K562 (cell line): ENCODE data around the gene PDE11A. TPM values are rescaled to one million over a fixed set of nuclear protein-coding genes. Genes with fewer than 3 reads are reported as not detected.

Source experiments
- ATAC-seq: fragments of 200-7000 bp; cut with Tn5 transposase; 3 replicates; pipeline ENCODE4 v1.9.1; 2020; ENCODE audit warnings: moderate library complexity
- BruUV-seq: library from RNA; stranded (reverse); fragments of 400-500 nt; replicated peaks from 2 replicates; lab custom pipeline; 2021; lab: Mats Ljungman, UMichigan
- CTCF ChIA-PET: fragments of 300-600 bp; formaldehyde crosslinking; extraction: SDS; loops from one replicate; lab custom pipeline; 2021; ENCODE audit warnings: low intra/inter-chr PET ratio; lab: Yijun Ruan, JAX
- POLR2A ChIA-PET: fragments of 300-600, 350-650 bp; sonication (Branson Sonifier 250); formaldehyde crosslinking; extraction: SDS; loops from one replicate; lab custom pipeline; 2021; ENCODE audit warnings: antibody characterized with exemption, inconsistent platforms; lab: Yijun Ruan, JAX
- DNase-seq, 4 experiments: peaks; one replicate each; pipeline versions ENCODE4 v3.0.0 to v3.0.0-alpha.2; 2011 to 2018; ENCODE audit warnings: low spot score in 3 of 4, mixed read lengths in 3 of 4; ENCODE audit errors: extremely low read depth in 1 of 4
- FAIRE-seq: peaks from 2 replicates; lab custom pipeline; 2011; peaks lifted over from hg19 to GRCh38; lab: Jason Lieb, UNC
- H2AFZ ChIP-seq: 2 replicates; pipeline ENCODE4 v1.6.0; 2011; ENCODE audit warnings: low read depth, low read length, control low read depth, inconsistent platforms
- H3K27ac ChIP-seq: fragments of 200-600 bp; 3 replicates; pipeline ENCODE4 v1.8.0; 2011; ENCODE audit warnings: low read depth, mild to moderate bottlenecking, control low read depth, inconsistent platforms, low read length, moderate library complexity, mixed read lengths; ENCODE audit errors: extremely low read depth
- H3K27me3 ChIP-seq, 2 experiments: fragments of 300-600 bp in 1 of 2; 2 replicates in 1 of 2; 3 replicates in 1 of 2; pipeline versions ENCODE4 v1.6.0 to v1.8.0; 2011; ENCODE audit warnings: inconsistent platforms in 2 of 2, low read length in 2 of 2, mild to moderate bottlenecking in 1 of 2, mixed read lengths in 1 of 2, moderate library complexity in 1 of 2; ENCODE audit not compliant: control insufficient read depth in 2 of 2, insufficient read depth in 2 of 2
- H3K36me3 ChIP-seq: fragments of 300-600 bp; 3 replicates; pipeline ENCODE4 v1.8.0; 2011; ENCODE audit warnings: mild to moderate bottlenecking, low read length, inconsistent platforms; ENCODE audit not compliant: control insufficient read depth, insufficient read depth
- H3K4me1 ChIP-seq, 2 experiments: fragments of 200-600 bp in 1 of 2; replicated peaks in 1 of 2; 2 replicates in 1 of 2; 3 replicates in 1 of 2; pipeline versions ENCODE4 v1.5.1 to v1.8.0; 2011; ENCODE audit warnings: inconsistent platforms in 2 of 2, low read length in 2 of 2, mild to moderate bottlenecking in 1 of 2, mixed read lengths in 1 of 2, moderate library complexity in 1 of 2; ENCODE audit not compliant: control insufficient read depth in 2 of 2, insufficient read depth in 2 of 2
- H3K4me2 ChIP-seq: 2 replicates; pipeline ENCODE4 v1.6.1; 2011; ENCODE audit warnings: low read length, control low read depth, inconsistent platforms, mixed read lengths; ENCODE audit not compliant: insufficient read depth
- H3K4me3 ChIP-seq: fragments of 200-600 bp; sonication (generic), shearing (Covaris generic); 2 replicates; pipeline ENCODE4 v1.5.1; 2016; ENCODE audit warnings: control low read depth, inconsistent platforms
- H3K79me2 ChIP-seq: fragments of 200-600 bp; 3 replicates; pipeline ENCODE4 v1.8.0; 2011; ENCODE audit warnings: low read length, inconsistent platforms; ENCODE audit not compliant: control insufficient read depth, insufficient read depth
- H3K9ac ChIP-seq, 2 experiments: 2 replicates each; pipeline versions ENCODE4 v1.6.0 to v1.6.1; 2011; ENCODE audit warnings: low read depth in 2 of 2, low read length in 2 of 2, control low read depth in 1 of 2, inconsistent platforms in 1 of 2, mild to moderate bottlenecking in 1 of 2, mixed read lengths in 1 of 2; ENCODE audit not compliant: insufficient read depth in 1 of 2
- H3K9me1 ChIP-seq: one replicate; pipeline ENCODE4 v1.6.0; 2011; ENCODE audit warnings: inconsistent platforms, mild to moderate bottlenecking, low read length, moderate library complexity; ENCODE audit not compliant: control insufficient read depth, insufficient read depth
- H3K9me3 ChIP-seq: replicated peaks from 2 replicates; pipeline ENCODE4 v1.5.1; 2011; ENCODE audit warnings: low read depth, low read length, inconsistent platforms; ENCODE audit not compliant: control insufficient read depth, insufficient read depth
- H4K20me1 ChIP-seq: replicated peaks from 2 replicates; pipeline ENCODE4 v1.6.1; 2011; ENCODE audit warnings: low read length, inconsistent platforms, mixed read lengths; ENCODE audit not compliant: control insufficient read depth, insufficient read depth
- CCNT2 ChIP-seq: IDR thresholded peaks from 2 replicates; pipeline ENCODE4 v1.6.1; 2011; ENCODE audit warnings: borderline replicate concordance, low read depth, mild to moderate bottlenecking, moderate library complexity, mixed read lengths, low read length; ENCODE audit not compliant: insufficient read length; ENCODE audit errors: extremely low read depth
- ETV6 ChIP-seq, 3 experiments: fragments of 150-350 bp in 1 of 3; sonication (generic) in 1 of 3; formaldehyde crosslinking in 1 of 3; IDR thresholded peaks; 2 replicates each; pipeline versions ENCODE4 v1.6.1 to v1.8.0; 2014 to 2022; ENCODE audit warnings: borderline replicate concordance in 2 of 3, low read depth in 2 of 3, antibody characterized with exemption in 1 of 3, low read length in 1 of 3, mild to moderate bottlenecking in 1 of 3, missing genetic modification reagents in 1 of 3
- GATAD2B ChIP-seq: fragments of 450-650 bp; IDR thresholded peaks from 2 replicates; pipeline ENCODE4 v1.6.1; 2017; ENCODE audit warnings: mild to moderate bottlenecking, borderline replicate concordance
- MAFG ChIP-seq: fragments of 450-650 bp; conservative IDR thresholded peaks from 2 replicates; pipeline ENCODE4 v1.6.1; 2016; ENCODE audit warnings: missing genetic modification characterization, missing compliant biosample characterization
- MAFK ChIP-seq: IDR thresholded peaks from 2 replicates; pipeline ENCODE4 v1.6.1; 2011; ENCODE audit warnings: low read length, improper control_type of control experiment
- PHF20 ChIP-seq: fragments of 450-650 bp; IDR thresholded peaks from 2 replicates; pipeline ENCODE4 v1.6.1; 2018; ENCODE audit not compliant: partially characterized antibody
- POLR2H ChIP-seq: IDR thresholded peaks from 2 replicates; pipeline ENCODE4 v1.6.1; 2016; ENCODE audit warnings: missing genetic modification characterization, low read depth, mild to moderate bottlenecking, control low read depth, missing compliant biosample characterization, moderate library complexity
- RAD21 ChIP-seq, 2 experiments: fragments of 250-450 bp in 1 of 2; fragments of 450-650 bp in 1 of 2; sonication (Bioruptor Pico) in 1 of 2; formaldehyde crosslinking in 1 of 2; IDR thresholded peaks in 1 of 2; conservative IDR thresholded peaks in 1 of 2; 2 replicates each; pipeline versions ENCODE4 v1.4.0 to v1.8.0; 2020 to 2022; ENCODE audit warnings: mild to moderate bottlenecking in 2 of 2, moderate library complexity in 1 of 2
- SMC3 ChIP-seq: conservative IDR thresholded peaks from 2 replicates; pipeline ENCODE4 v1.6.1; 2011; ENCODE audit warnings: low read depth, low read length, improper control_type of control experiment; ENCODE audit not compliant: insufficient read depth
- TEAD4 ChIP-seq, 2 experiments: sonication (generic) in 1 of 2; formaldehyde crosslinking in 1 of 2; IDR thresholded peaks; 2 replicates each; pipeline versions ENCODE4 v1.6.1 to v1.8.0; 2012 to 2022; ENCODE audit warnings: borderline replicate concordance in 1 of 2, inconsistent platforms in 1 of 2, low read length in 1 of 2, mild to moderate bottlenecking in 1 of 2, missing genetic modification reagents in 1 of 2
- ZNF316 ChIP-seq: fragments of 450-650 bp; IDR thresholded peaks from 2 replicates; pipeline ENCODE4 v1.6.1; 2016
- WGBS: fragments of 100-300 bp; shearing (Covaris generic); methylation state at CpG from one replicate; pipeline ENCODE4 v1.1.6; 2016; ENCODE audit warnings: low coverage, mixed read lengths; ENCODE audit not compliant: insufficient coverage; ENCODE audit errors: missing lambda C conversion rate; 5-methylcytosine and 5-hydroxymethylcytosine counted together
- in situ Hi-C: fragments of 300-500 bp; cut with MboI; formaldehyde crosslinking; loops from 4 replicates; pipeline ENCODE4 v1.15.0; 2018; ENCODE audit warnings: inconsistent platforms, mixed read lengths
- intact Hi-C: fragments of 100-400 bp; cut with micrococcal nuclease; formaldehyde crosslinking; loops from 2 replicates; pipeline ENCODE4 v1.14.2; 2022
- polyA plus RNA-seq, 8 experiments: library from polyadenylated mRNA; depleted of rRNA in 4 of 8; stranded (reverse) in 5 of 8; unstranded in 3 of 8; fragments of >200 nt; fragmentation: Nextera tagmentation in 2 of 8; fragmentation: Illumina TruSeq in 1 of 8; extraction: Ambion mirVana in 2 of 8; extraction: Trizol in 1 of 8; gene quantifications; 2 replicates each; pipeline versions ENCODE4 v1.2.1 to v1.2.3, GENCODE V29; 2011 to 2014; ENCODE audit warnings: inconsistent platforms in 1 of 8, missing spikeins in 1 of 8
- total RNA-seq, 7 experiments: library from RNA; depleted of rRNA in 6 of 7; stranded (reverse); fragments of >200 nt in 6 of 7; fragmentation: Illumina TruSeq in 2 of 7; extraction: Trizol in 2 of 7; gene quantifications; 2 replicates each; pipeline versions ENCODE4 v1.2.1 to v1.2.3, GENCODE V29; 2011 to 2021; ENCODE audit warnings: low replicate concordance in 1 of 7
- TF ChIP-seq, protein P1 (sequence below): sonication (generic); formaldehyde crosslinking; IDR thresholded peaks from 2 replicates; pipeline ENCODE4 v1.9.0; 2022; ENCODE audit warnings: mild to moderate bottlenecking, missing genetic modification reagents
- TF ChIP-seq, protein P2 (sequence below), 3 experiments: IDR thresholded peaks in 2 of 3; conservative IDR thresholded peaks in 1 of 3; 2 replicates each; pipeline ENCODE4 v1.5.1; 2011 to 2012; ENCODE audit warnings: low read length in 3 of 3, mild to moderate bottlenecking in 3 of 3, control low read depth in 2 of 3, improper control_type of control experiment in 1 of 3, inconsistent platforms in 1 of 3, low read depth in 1 of 3, mixed read lengths in 1 of 3, moderate library complexity in 1 of 3; ENCODE audit not compliant: insufficient read depth in 2 of 3
- TF ChIP-seq, protein P3 (sequence below), 2 experiments: fragments of 450-650 bp; conservative IDR thresholded peaks; 2 replicates each; pipeline ENCODE4 v1.6.1; 2017; ENCODE audit warnings: mild to moderate bottlenecking in 2 of 2, moderate library complexity in 2 of 2

The PDE11A gene
- total and polyA plus RNA-seq, 9 of the 15 experiments (the other 6 are each of a cell fraction or from before 2014, with no cell fraction given): 3.2 to 22.1 (median 5.7) TPM

DNA sequence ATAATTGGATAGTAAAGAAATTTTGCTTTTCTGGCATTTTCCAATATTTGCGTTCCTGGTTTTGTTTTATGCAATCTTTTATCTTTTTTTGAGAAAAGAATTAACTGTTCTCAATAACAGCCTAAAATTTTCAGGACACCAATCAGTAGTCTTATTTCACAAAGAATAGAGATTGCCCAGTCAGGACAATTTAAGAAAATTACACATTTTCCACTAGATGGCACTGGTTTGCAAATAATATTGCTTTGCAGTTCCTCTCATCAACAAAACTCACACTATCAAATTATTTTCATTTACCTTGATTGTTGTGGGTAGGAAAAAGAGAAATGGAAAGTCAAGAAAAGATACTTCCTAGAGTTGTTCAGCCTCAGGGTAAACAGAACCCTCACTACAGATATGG, 37.2 kb upstream of the PDE11A start:
- Histone ChIP-seq H3K9me1 (no peaks in the 10 kb centered on the region), H2AFZ (no peak overlapping the region), H3K27ac (no peak overlapping the region), H3K9me3 (no peaks in the 10 kb centered on the region), H3K4me1 (peaks cover 10 to 16% of the 10 kb centered on the region in 2 experiments; a peak in 3 of 5 replicates), H3K27me3 (no peaks in the 10 kb centered on the region; a peak in 1 of 5 replicates), H3K36me3 (no peaks in the 10 kb centered on the region), H3K9ac (no peak overlapping the region), H4K20me1 (no peaks in the 10 kb centered on the region), H3K4me3 (no peak overlapping the region), H3K79me2 (peaks cover 16% of the 10 kb centered on the region; the same call in 2 of the 3 replicates), H3K4me2 (no peak overlapping the region)
- BruUV-seq: no TSS peak
- peak; percentile 77 for FAIRE-seq
- in situ Hi-C loops (loop anchor here (5.0 to 10.0 kb wide), 2 partner anchors 307 to 805 kb away; no protein-coding TSS in a partner anchor), intact Hi-C loops (loop anchor here (5.0 kb wide), 6 partner anchors 97 to 1642 kb away; partner anchors contain the start of gene FKBP7)
- CTCF ChIA-PET: interaction anchor here (0.6 to 1.2 kb wide), 3 partner anchors 99 to 652 kb away, joined by 3 to 6 read pairs (median 4); no protein-coding TSS in a partner anchor
- DNase-seq: peak; percentile 29 to 58 (median 44)
- POLR2A ChIA-PET: no interaction called here
- ATAC-seq: 0 out of 3 replicates have a peak, but pooled peaks have one; percentile 12
- WGBS: 4% methylated on average over 1 of the region's 1 CpG
- TF ChIP-seq ETV6 (IDR thresholded peaks at IDR 0.05; ENCODE audit: borderline replicate concordance in 1 of 2, low read depth in 2 of 2, low read length in 1 of 2): no peak
- TF ChIP-seq ETV6 (CRISPR knock-in tag; IDR thresholded peaks at IDR 0.05; ENCODE audit: borderline replicate concordance): no peak
- TF ChIP-seq, protein P1, sequence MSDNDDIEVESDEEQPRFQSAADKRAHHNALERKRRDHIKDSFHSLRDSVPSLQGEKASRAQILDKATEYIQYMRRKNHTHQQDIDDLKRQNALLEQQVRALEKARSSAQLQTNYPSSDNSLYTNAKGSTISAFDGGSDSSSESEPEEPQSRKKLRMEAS (CRISPR knock-in tag): no peak
- TF ChIP-seq MAFK: peak; percentile 39; the same call in 1 of the 2 replicates
- TF ChIP-seq TEAD4 (IDR thresholded peaks at IDR 0.05; ENCODE audit: low read length): peak; percentile 25; the same call in 1 of the 2 replicates
- no peak for TF ChIP-seq TEAD4 (CRISPR knock-in tag; IDR thresholded peaks at IDR 0.05; ENCODE audit: borderline replicate concordance)
- TF ChIP-seq POLR2H (tag): 0 out of 2 replicates have a peak, but pooled peaks have one; percentile 40
- peak; percentile 62 for TF ChIP-seq MAFG
- no peak for TF ChIP-seq PHF20
- TF ChIP-seq, protein P2, sequence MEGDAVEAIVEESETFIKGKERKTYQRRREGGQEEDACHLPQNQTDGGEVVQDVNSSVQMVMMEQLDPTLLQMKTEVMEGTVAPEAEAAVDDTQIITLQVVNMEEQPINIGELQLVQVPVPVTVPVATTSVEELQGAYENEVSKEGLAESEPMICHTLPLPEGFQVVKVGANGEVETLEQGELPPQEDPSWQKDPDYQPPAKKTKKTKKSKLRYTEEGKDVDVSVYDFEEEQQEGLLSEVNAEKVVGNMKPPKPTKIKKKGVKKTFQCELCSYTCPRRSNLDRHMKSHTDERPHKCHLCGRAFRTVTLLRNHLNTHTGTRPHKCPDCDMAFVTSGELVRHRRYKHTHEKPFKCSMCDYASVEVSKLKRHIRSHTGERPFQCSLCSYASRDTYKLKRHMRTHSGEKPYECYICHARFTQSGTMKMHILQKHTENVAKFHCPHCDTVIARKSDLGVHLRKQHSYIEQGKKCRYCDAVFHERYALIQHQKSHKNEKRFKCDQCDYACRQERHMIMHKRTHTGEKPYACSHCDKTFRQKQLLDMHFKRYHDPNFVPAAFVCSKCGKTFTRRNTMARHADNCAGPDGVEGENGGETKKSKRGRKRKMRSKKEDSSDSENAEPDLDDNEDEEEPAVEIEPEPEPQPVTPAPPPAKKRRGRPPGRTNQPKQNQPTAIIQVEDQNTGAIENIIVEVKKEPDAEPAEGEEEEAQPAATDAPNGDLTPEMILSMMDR (IDR thresholded peaks at IDR 0.05 in 2 of 3, conservative IDR thresholded peaks at IDR 0.05 in 1 of 3; ENCODE audit: insufficient read depth in 2 of 3, low read depth in 1 of 3, low read length in 3 of 3): peak; percentile 53 to 84 (median 59); a peak in 4 of 6 replicates
- TF ChIP-seq, protein P3, sequence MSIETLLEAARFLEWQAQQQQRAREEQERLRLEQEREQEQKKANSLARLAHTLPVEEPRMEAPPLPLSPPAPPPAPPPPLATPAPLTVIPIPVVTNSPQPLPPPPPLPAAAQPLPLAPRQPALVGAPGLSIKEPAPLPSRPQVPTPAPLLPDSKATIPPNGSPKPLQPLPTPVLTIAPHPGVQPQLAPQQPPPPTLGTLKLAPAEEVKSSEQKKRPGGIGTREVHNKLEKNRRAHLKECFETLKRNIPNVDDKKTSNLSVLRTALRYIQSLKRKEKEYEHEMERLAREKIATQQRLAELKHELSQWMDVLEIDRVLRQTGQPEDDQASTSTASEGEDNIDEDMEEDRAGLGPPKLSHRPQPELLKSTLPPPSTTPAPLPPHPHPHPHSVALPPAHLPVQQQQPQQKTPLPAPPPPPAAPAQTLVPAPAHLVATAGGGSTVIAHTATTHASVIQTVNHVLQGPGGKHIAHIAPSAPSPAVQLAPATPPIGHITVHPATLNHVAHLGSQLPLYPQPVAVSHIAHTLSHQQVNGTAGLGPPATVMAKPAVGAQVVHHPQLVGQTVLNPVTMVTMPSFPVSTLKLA (conservative IDR thresholded peaks at IDR 0.05): 0 out of 4 replicates have a peak, but pooled peaks of 1 of the 2 experiments have one; percentile 14
- 0 out of 2 replicates have a peak, but pooled peaks have one; percentile 28 for TF ChIP-seq GATAD2B
- TF ChIP-seq RAD21 (CRISPR knock-in tag; conservative IDR thresholded peaks at IDR 0.05 in 1 of 2, IDR thresholded peaks at IDR 0.05 in 1 of 2): peak; percentile 76 to 90
- no peak for TF ChIP-seq CCNT2
- peak; percentile 78 for TF ChIP-seq ZNF316
- peak; percentile 69 for TF ChIP-seq SMC3
